HepG2 (cell line): Measurements from ENCODE around the gene ABCB4. TPM values are rescaled to one million over a fixed set of nuclear protein-coding genes. Genes with fewer than 3 reads are reported as not detected.

Source experiments
- DBP ChIP-seq: sonication (generic); formaldehyde crosslinking; IDR thresholded peaks from 2 replicates; pipeline ENCODE4 v1.4.0; 2020; ENCODE audit warnings: missing genetic modification reagents; ENCODE audit errors: not compliant biosample characterization
- ESRRA ChIP-seq: sonication (generic); formaldehyde crosslinking; IDR thresholded peaks from 2 replicates; pipeline ENCODE4 v1.5.1; 2020; ENCODE audit warnings: mild to moderate bottlenecking, low read depth, missing genetic modification reagents
- HNF1B ChIP-seq: sonication (generic); formaldehyde crosslinking; IDR thresholded peaks from 2 replicates; pipeline ENCODE4 v1.5.1; 2020; ENCODE audit warnings: mild to moderate bottlenecking, moderate library complexity, missing genetic modification reagents
- HNRNPK ChIP-seq: fragments of 200-400 bp; formaldehyde crosslinking; IDR thresholded peaks from 2 replicates; pipeline ENCODE4 v1.6.1; 2018; ENCODE audit warnings: low read length, low read depth, moderate library complexity, mild to moderate bottlenecking; ENCODE audit not compliant: poor library complexity, severe bottlenecking
- HOXA9 ChIP-seq: sonication (generic); formaldehyde crosslinking; IDR thresholded peaks from 2 replicates; pipeline ENCODE4 v1.8.1; 2022; ENCODE audit warnings: missing genetic modification reagents, mild to moderate bottlenecking, moderate library complexity, borderline replicate concordance
- POGK ChIP-seq: sonication (generic); formaldehyde crosslinking; conservative IDR thresholded peaks from 2 replicates; pipeline ENCODE4 v1.8.0; 2022; ENCODE audit warnings: mild to moderate bottlenecking, moderate library complexity, missing genetic modification reagents
- RBM22 ChIP-seq: fragments of 200-400 bp; formaldehyde crosslinking; optimal IDR thresholded peaks from 2 replicates; pipeline ENCODE3; 2017; ENCODE audit warnings: mild to moderate bottlenecking, low read length, moderate library complexity
- SP2 ChIP-seq: sonication (generic); formaldehyde crosslinking; IDR thresholded peaks from 2 replicates; pipeline ENCODE4 v1.5.1; 2020; ENCODE audit warnings: mild to moderate bottlenecking, missing genetic modification reagents
- ZFP36 ChIP-seq: fragments of 150-350 bp; IDR thresholded peaks from 2 replicates; pipeline ENCODE4 v1.6.1; 2018; ENCODE audit warnings: borderline replicate concordance, low read length, low read depth; ENCODE audit not compliant: partially characterized antibody
- ZHX2 ChIP-seq, 2 experiments: sonication (generic) in 1 of 2; formaldehyde crosslinking in 1 of 2; IDR thresholded peaks; 2 replicates each; pipeline versions ENCODE4 v1.6.1 to v1.9.0; 2014 to 2022; ENCODE audit warnings: antibody characterized with exemption in 1 of 2, borderline replicate concordance in 1 of 2, inconsistent platforms in 1 of 2, low read depth in 1 of 2, missing genetic modification reagents in 1 of 2
- ZNF230 ChIP-seq: sonication (generic); formaldehyde crosslinking; IDR thresholded peaks from 2 replicates; pipeline ENCODE4 v1.4.0; 2020; ENCODE audit warnings: mild to moderate bottlenecking, missing genetic modification reagents
- ZNF263 ChIP-seq: sonication (generic); formaldehyde crosslinking; IDR thresholded peaks from 2 replicates; pipeline ENCODE4 v1.4.0; 2020; ENCODE audit warnings: missing genetic modification reagents
- ZNF563 ChIP-seq: sonication (generic); formaldehyde crosslinking; IDR thresholded peaks from 2 replicates; pipeline ENCODE4 v1.8.0; 2022; ENCODE audit warnings: mild to moderate bottlenecking, moderate library complexity, missing genetic modification reagents
- ZNF776 ChIP-seq: sonication (generic); formaldehyde crosslinking; IDR thresholded peaks from 2 replicates; pipeline ENCODE4 v1.4.0; 2020; ENCODE audit warnings: mild to moderate bottlenecking, missing genetic modification reagents
- ZNF839 ChIP-seq: sonication (generic); formaldehyde crosslinking; IDR thresholded peaks from 2 replicates; pipeline ENCODE4 v1.4.0; 2020; ENCODE audit warnings: missing genetic modification reagents, mild to moderate bottlenecking, borderline replicate concordance
- polyA plus RNA-seq, 8 experiments: library from polyadenylated mRNA; depleted of rRNA in 3 of 8; stranded (reverse) in 7 of 8; unstranded in 1 of 8; fragments of >200 nt; fragmentation: Illumina TruSeq in 4 of 8; extraction: Trizol in 4 of 8; gene quantifications; 2 replicates each; pipeline versions ENCODE4 v1.2.1 to v1.2.3, GENCODE V29; 2011 to 2016; ENCODE audit warnings: low read depth in 4 of 8, missing spikeins in 1 of 8, mixed read lengths in 1 of 8; ENCODE audit not compliant: insufficient read depth in 1 of 8
- total RNA-seq, 5 experiments: library from RNA; depleted of rRNA; stranded (reverse); fragments of >200 nt; fragmentation: Illumina TruSeq; extraction: Trizol; gene quantifications; 2 replicates each; pipeline ENCODE4 v1.2.3, GENCODE V29; 2016; ENCODE audit warnings: low read depth in 1 of 5
- TF ChIP-seq, protein P1 (sequence below): sonication (generic); formaldehyde crosslinking; IDR thresholded peaks from 2 replicates; pipeline ENCODE4 v1.8.0; 2022; ENCODE audit warnings: missing genetic modification reagents, low read depth, mild to moderate bottlenecking, borderline replicate concordance

ABCB4 gene
- total and polyA plus RNA-seq, 2 of the 13 experiments (the other 11 are each of a cell fraction or from before 2014, with no cell fraction given) = 18.0 to 32.4 TPM

- no peak for TF ChIP-seq HNF1B (CRISPR knock-in tag)
- no peak for TF ChIP-seq HOXA9 (CRISPR knock-in tag)
- no peak for TF ChIP-seq ZNF230 (CRISPR knock-in tag)
- TF ChIP-seq ZNF839 (CRISPR knock-in tag) = no peak
- TF ChIP-seq ESRRA (CRISPR knock-in tag) = 0 out of 2 replicates have a peak, but pooled peaks have one; percentile 24
- peak; percentile 14; the same call in 1 of the 2 replicates for TF ChIP-seq ZNF263 (CRISPR knock-in tag)
- TF ChIP-seq HNRNPK = peak; percentile 68
- TF ChIP-seq DBP = no peak
- no peak for TF ChIP-seq ZFP36
- TF ChIP-seq, protein P1, sequence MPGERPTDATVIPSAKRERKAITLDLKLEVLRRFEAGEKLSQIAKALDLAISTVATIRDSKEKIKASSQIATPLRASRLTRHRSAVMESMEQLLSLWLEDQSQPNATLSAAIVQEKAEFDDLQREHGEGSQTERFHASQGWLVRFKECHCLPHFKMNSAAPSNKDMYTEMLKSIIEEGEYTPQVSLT = no peak
- TF ChIP-seq RBM22 = no peak
- TF ChIP-seq SP2 (CRISPR knock-in tag) = no peak
- TF ChIP-seq ZHX2 (IDR thresholded peaks at IDR 0.05; ENCODE audit: low read depth) = no peak
- TF ChIP-seq ZHX2 (CRISPR knock-in tag; IDR thresholded peaks at IDR 0.05; ENCODE audit: borderline replicate concordance) = no peak; the same call in 1 of the 2 replicates
- TF ChIP-seq POGK (CRISPR knock-in tag) = peak; percentile 78; the same call in 1 of the 2 replicates
- TF ChIP-seq ZNF776 (CRISPR knock-in tag) = peak; percentile 36; the same call in 1 of the 2 replicates
- TF ChIP-seq ZNF563 (CRISPR knock-in tag) = no peak
Observed at GRCh38 chr7:87475359-87476178, at the start of gene ABCB4 (continued).
